Ishikawa (cell line): ENCODE results near the gene CNGA4.

Experiments used
- CEBPB ChIP-seq: IDR thresholded peaks from 2 replicates; pipeline ENCODE4 v1.6.1; 2012
- CREB1 ChIP-seq: IDR thresholded peaks from 2 replicates; pipeline ENCODE4 v1.6.1; 2012; ENCODE audit warnings: low read depth
- EGR1 ChIP-seq: IDR thresholded peaks from 2 replicates; pipeline ENCODE4 v1.6.1; 2012
- EP300 ChIP-seq: IDR thresholded peaks from 2 replicates; pipeline ENCODE4 v1.6.1; 2012; ENCODE audit warnings: borderline replicate concordance
- FOXM1 ChIP-seq: IDR thresholded peaks from 2 replicates; pipeline ENCODE4 v1.6.1; 2012; ENCODE audit warnings: low read depth, borderline replicate concordance
- NFIC ChIP-seq: IDR thresholded peaks from 2 replicates; pipeline ENCODE4 v1.6.1; 2012
- RAD21 ChIP-seq: IDR thresholded peaks from 2 replicates; pipeline ENCODE4 v1.6.1; 2012; ENCODE audit warnings: low read depth
- TAF1 ChIP-seq: IDR thresholded peaks from 2 replicates; pipeline ENCODE4 v1.6.1; 2012; ENCODE audit warnings: low read depth, mild to moderate bottlenecking
- TCF12 ChIP-seq: IDR thresholded peaks from 2 replicates; pipeline ENCODE4 v1.6.1; 2012; ENCODE audit warnings: low read depth
- TEAD4 ChIP-seq: IDR thresholded peaks from 2 replicates; pipeline ENCODE4 v1.6.1; 2012
- YY1 ChIP-seq: IDR thresholded peaks from 2 replicates; pipeline ENCODE4 v1.6.1; 2012; ENCODE audit warnings: low read depth
- ZBTB7A ChIP-seq: IDR thresholded peaks from 2 replicates; pipeline ENCODE4 v1.6.1; 2012; ENCODE audit warnings: low read depth
- TF ChIP-seq, protein P1 (sequence below): IDR thresholded peaks from 2 replicates; pipeline ENCODE4 v1.6.1; 2012
- TF ChIP-seq, protein P2 (sequence below): IDR thresholded peaks from 2 replicates; pipeline ENCODE4 v1.6.1; 2012; ENCODE audit warnings: low read depth, mild to moderate bottlenecking
- TF ChIP-seq, protein P3 (sequence below): IDR thresholded peaks from 2 replicates; pipeline ENCODE4 v1.6.1; 2012

Gene CNGA4, protein sequence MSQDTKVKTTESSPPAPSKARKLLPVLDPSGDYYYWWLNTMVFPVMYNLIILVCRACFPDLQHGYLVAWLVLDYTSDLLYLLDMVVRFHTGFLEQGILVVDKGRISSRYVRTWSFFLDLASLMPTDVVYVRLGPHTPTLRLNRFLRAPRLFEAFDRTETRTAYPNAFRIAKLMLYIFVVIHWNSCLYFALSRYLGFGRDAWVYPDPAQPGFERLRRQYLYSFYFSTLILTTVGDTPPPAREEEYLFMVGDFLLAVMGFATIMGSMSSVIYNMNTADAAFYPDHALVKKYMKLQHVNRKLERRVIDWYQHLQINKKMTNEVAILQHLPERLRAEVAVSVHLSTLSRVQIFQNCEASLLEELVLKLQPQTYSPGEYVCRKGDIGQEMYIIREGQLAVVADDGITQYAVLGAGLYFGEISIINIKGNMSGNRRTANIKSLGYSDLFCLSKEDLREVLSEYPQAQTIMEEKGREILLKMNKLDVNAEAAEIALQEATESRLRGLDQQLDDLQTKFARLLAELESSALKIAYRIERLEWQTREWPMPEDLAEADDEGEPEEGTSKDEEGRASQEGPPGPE

DNA sequence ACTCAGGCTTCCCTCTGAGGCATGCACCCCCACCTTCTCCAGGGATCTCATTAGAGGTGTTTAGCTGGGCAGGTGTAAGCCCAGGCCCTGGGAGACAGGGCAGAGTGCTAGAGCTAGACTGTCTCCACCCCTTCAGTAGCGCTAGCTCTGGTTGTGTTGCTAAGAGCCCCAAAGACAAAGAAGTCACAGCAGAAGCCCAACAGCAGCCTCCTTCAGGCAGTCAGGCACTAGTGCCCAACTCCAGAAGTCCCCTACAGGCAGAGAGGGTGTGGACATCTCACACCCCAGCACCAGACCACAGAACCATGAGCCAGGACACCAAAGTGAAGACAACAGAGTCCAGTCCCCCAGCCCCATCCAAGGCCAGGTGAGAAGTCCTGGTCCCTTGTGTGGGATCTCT is at the start of gene CNGA4:
Gene CNGA4 (plus strand): TSS at position 188 of the 400 bp plus-strand sequence. CDS start 118 bp downstream, at position 306.
- TF ChIP-seq, protein P1, sequence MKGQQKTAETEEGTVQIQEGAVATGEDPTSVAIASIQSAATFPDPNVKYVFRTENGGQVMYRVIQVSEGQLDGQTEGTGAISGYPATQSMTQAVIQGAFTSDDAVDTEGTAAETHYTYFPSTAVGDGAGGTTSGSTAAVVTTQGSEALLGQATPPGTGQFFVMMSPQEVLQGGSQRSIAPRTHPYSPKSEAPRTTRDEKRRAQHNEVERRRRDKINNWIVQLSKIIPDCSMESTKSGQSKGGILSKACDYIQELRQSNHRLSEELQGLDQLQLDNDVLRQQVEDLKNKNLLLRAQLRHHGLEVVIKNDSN: no peak
- TF ChIP-seq CREB1 (no peak), FOXM1 (no peak), TAF1 (no peak), NFIC (no peak), CEBPB (no peak), TEAD4 (no peak), TCF12 (no peak), RAD21 (no peak), EGR1 (no peak), YY1 (no peak), EP300 (no peak), ZBTB7A (no peak)
- TF ChIP-seq, protein P2, sequence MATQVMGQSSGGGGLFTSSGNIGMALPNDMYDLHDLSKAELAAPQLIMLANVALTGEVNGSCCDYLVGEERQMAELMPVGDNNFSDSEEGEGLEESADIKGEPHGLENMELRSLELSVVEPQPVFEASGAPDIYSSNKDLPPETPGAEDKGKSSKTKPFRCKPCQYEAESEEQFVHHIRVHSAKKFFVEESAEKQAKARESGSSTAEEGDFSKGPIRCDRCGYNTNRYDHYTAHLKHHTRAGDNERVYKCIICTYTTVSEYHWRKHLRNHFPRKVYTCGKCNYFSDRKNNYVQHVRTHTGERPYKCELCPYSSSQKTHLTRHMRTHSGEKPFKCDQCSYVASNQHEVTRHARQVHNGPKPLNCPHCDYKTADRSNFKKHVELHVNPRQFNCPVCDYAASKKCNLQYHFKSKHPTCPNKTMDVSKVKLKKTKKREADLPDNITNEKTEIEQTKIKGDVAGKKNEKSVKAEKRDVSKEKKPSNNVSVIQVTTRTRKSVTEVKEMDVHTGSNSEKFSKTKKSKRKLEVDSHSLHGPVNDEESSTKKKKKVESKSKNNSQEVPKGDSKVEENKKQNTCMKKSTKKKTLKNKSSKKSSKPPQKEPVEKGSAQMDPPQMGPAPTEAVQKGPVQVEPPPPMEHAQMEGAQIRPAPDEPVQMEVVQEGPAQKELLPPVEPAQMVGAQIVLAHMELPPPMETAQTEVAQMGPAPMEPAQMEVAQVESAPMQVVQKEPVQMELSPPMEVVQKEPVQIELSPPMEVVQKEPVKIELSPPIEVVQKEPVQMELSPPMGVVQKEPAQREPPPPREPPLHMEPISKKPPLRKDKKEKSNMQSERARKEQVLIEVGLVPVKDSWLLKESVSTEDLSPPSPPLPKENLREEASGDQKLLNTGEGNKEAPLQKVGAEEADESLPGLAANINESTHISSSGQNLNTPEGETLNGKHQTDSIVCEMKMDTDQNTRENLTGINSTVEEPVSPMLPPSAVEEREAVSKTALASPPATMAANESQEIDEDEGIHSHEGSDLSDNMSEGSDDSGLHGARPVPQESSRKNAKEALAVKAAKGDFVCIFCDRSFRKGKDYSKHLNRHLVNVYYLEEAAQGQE: no peak
- TF ChIP-seq, protein P3, sequence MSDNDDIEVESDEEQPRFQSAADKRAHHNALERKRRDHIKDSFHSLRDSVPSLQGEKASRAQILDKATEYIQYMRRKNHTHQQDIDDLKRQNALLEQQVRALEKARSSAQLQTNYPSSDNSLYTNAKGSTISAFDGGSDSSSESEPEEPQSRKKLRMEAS: no peak

DNA sequence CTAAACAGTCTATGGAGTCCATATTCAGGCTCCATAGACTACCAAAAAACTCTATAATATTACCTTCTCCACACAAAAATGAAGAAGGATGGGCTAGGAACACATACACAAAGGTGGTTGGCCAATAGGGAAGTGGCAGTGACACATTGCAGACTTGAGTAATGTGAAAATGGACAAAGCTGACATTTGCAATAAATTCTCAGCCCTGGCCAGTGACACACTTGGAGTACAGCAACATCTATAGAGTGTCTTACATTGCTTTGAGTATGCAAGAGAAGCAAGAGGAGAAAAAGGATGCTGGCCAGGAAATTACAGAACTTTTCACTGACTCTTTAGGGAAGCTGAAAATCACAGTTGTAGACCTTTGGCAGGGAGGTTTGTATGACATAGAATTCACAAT is 47.1 kb upstream of the CNGA4 start:
- TF ChIP-seq, protein P3: no peak
- TF ChIP-seq YY1: no peak
- TF ChIP-seq CREB1: no peak
- TF ChIP-seq, protein P1: no peak
- TF ChIP-seq TCF12: no peak
- no peak for TF ChIP-seq ZBTB7A
- TF ChIP-seq TEAD4: no peak
- TF ChIP-seq TAF1: no peak
- TF ChIP-seq CEBPB: no peak
- TF ChIP-seq EGR1: no peak
- no peak for TF ChIP-seq EP300
- TF ChIP-seq FOXM1: no peak
- TF ChIP-seq, protein P2: no peak
- TF ChIP-seq NFIC: no peak

DNA sequence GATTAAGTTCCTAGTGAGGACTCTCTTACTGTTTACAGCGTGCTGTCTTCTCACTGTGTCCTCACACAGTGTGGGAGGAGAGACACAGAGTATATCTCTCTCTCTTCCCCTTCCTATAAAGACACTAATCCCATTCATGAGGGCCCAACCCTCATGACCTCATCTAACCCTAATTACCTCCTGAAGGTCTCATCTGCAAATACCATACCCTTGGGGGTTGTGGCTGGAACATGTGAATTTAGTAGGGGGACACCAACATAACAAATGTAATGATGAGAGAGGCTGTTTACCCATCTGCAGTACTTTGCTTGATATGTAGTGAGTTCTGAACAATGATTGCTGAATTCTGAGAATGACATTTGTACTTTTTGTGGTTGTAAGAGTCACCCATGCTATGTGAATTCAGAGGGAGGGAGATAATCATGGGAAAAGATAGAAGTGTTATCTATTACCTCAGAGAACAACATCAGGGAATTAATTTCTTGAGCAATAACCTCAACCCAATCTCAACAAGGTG is 44.8 kb upstream of the CNGA4 start:
- TF ChIP-seq TCF12: no peak
- TF ChIP-seq CREB1: no peak
- TF ChIP-seq NFIC: no peak
- TF ChIP-seq, protein P1: no peak
- no peak for TF ChIP-seq FOXM1
- TF ChIP-seq, protein P3: no peak
- no peak for TF ChIP-seq EP300
- no peak for TF ChIP-seq CEBPB

DNA sequence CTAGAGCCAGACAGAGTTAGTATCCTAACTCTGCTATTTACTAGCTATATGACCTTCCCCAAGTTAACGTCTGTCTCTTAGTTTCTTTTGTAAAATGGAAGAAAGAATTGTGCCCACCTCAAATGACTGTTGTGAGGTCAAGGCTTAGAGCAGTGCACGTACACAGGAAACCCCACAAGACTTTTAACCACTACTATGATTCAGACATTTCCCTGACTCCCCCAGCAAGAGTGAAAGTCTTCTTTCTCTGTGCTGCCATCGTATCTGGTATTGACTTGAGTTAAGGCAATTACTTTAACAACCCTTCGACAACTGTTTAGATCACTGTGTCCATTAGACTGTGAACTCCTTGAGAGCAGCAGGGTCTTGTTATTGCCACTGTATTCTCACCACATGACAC is 42.5 kb upstream of the CNGA4 start:
- TF ChIP-seq CREB1 (no peak), EP300 (no peak), EGR1 (no peak), TCF12 (no peak), YY1 (no peak), TEAD4 (no peak), ZBTB7A (no peak), CEBPB (no peak), FOXM1 (no peak), TAF1 (no peak), NFIC (no peak), RAD21 (no peak)
- TF ChIP-seq, protein P2: no peak
- TF ChIP-seq, protein P3: no peak
- TF ChIP-seq, protein P1: no peak
